IPS-11a (cell line): ENCODE measurements around the gene RERE.
"Not testable (repeated sequence)": the region's sequence is repeated elsewhere in the genome, so short reads cannot be mapped to it uniquely, and the experiment has no call there.

Experiments used
- H3K4me3 ChIP-seq: one replicate; pipeline ENCODE4 v1.5.1; 2013; ENCODE audit warnings: low read depth, low read length, control low read depth

Gene RERE

DNA sequence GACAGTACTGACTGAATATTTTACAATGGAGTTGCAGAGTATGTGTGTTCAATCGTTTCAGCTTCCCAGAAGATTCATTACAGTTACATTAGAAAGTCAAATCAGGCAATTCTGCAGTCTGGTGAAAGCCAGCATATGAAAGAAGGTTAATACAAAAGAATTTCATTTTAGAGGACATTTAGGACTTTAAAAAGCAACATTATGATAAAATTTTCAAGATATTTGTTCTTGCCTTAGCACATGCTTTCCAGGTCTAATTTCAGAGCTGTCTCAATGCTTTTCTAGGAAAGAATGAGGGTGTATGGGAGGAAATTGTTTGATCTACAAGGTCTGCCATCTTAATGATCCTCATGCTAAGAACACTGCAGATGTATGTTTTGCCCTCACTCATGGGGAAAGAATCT lies 63.2 kb downstream of the RERE start:
- H3K4me3 ChIP-seq = no peak overlapping the region

DNA sequence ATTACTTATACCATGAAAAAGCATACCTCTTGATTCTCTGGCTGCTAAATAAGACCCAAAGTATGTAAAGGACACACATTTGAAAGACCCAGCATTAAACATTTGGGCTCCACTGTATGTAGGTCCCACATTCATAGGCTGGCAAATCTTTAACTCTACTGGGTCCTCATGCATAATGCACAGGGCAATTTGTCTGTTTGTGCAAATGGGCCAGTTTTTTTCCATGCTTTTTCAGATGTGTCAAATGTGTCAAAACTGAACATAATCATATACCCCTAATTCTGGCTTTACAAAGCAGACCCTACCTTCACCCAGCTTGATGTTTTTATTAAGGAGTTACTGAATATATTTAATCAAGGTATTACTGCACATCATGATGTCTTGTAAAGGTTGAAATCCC lies 63.7 kb downstream of the RERE start:
- no peak overlapping the region for H3K4me3 ChIP-seq

DNA sequence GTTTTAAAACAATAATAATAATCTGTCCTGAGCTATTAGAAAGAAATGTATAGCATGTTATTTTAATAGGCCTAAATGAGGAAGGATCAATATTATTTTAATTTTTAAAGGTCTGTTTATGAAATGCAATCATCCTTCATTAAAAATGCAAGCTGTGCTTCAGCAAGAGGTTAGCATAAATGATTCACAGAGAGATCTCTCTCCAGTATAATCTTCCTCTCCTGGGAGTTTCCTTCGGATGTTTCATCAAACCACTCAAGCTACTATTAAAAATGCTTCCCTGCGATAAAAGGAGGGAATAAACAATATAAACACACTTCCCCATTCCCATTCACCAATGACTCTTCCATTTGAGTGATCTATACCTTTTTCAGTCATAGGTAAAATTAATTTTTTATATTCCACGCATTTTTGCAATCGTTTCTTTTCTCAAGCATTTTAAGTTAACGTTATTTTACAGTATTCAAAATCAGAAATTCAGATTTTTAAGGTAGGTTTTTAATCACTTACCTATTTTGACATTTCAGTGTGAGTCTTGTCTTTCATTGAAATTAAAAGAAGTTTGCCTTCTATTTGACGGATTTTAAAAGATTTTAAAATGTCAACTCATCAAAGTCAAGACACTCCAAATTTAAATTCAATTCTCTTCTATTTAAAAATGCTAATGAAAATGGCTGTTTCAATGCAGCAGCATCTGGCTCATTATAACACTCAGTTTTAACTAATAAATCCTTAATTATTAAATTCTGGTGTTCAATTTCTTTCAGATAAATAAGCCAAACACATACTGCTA lies 64.3 kb downstream of the RERE start:
- no peak overlapping the region for H3K4me3 ChIP-seq

DNA sequence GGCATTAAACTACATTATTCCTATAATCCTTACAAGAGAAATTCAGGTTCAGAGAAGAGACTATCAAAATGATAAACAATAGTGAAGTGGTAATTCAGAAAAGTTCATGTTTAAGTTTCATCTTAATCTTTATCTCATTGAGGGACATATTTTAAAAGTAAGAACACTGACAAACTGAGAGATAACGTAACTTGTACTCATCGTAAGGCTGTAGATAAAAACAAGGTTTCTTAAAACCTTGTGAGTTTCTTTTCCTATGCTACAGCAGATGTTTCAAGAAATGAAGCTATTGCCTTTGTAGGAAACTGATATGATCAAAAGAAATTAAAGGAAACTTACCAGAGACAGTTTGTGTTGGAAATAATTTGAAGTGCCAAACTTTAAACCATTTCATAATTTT lies 65.0 kb downstream of the RERE start:
- H3K4me3 ChIP-seq = no peak overlapping the region

DNA sequence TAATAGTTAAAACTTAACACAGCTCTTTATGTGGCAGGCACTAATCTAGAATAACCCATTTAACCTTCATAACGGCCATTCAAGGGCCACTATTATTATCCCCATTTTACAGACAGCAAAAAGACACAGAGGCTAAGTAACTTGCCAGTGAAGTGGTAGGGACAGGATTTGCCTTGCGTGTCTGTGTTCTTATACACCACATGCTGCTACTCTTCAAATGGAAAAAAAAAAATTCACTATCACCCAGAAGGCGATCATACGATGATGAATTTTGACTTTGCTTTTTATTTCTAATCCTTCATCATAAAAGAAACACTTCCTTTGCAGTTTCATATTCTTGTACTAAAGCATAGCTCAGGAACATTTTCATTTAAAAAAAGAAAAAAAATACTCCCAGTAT lies 65.5 kb downstream of the RERE start:
- no peak overlapping the region for H3K4me3 ChIP-seq

DNA sequence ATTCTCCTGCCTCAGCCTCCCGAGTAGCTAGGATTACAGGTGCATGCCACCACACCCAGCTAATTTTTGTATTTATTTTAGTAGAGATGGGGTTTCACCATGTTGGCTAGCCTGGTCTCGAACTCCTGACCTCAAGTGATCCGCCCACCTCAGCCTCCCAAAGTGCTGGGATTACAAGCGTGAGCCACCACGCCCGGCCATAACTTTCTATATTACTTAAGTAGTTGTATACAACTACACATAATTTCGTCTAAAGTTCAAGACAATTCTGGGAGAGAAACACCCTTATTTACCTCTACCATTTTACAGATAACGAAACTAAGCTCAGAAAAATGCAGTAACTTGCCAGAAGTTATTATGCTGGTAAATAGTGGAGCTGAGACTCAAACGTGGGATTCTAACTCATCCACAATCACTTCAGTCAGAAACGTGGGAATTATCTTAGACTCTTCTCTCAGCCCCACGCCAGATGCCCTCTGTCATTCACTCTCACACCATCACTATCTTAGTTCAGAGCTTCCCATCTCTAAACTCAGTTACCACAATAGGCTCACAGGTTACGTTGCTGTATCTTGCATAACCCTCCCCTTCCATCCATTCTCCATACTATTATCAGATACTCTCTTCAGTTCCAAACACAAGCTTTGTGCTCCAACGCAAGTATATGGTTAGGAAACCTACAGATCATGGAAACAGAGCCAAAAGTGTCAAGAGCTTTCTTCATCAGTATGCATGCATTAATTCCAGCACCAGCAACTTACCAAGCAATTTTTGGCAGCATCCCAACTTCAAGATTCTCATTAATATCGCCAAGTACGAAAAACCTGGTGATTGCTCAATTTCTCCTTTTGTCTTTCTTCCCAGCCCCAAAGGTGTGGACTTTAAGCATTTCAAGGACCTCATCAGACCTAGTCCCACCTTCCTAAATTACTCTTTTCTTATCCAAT lies 69.3 kb downstream of the RERE start:
- no peak overlapping the region for H3K4me3 ChIP-seq

DNA sequence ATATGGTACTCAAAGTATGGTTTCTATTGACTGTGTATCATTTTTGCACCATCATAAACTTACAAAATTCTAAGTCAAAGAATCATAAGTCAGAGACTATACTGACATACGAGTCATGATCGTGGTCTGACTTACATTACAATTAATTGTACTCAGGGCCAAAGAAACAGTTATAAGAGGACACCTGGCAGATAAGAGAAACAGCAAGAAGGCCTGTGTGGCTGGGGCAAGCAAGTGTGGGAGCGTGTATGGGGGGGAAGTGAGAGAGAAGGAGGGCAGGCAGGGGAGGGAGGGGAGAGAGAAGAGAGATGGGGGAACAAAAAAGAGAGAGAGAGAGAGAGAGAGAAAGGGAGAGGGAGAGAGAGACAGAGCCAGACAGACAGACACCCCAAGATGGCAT lies 70.9 kb downstream of the RERE start:
- no peak overlapping the region for H3K4me3 ChIP-seq

DNA sequence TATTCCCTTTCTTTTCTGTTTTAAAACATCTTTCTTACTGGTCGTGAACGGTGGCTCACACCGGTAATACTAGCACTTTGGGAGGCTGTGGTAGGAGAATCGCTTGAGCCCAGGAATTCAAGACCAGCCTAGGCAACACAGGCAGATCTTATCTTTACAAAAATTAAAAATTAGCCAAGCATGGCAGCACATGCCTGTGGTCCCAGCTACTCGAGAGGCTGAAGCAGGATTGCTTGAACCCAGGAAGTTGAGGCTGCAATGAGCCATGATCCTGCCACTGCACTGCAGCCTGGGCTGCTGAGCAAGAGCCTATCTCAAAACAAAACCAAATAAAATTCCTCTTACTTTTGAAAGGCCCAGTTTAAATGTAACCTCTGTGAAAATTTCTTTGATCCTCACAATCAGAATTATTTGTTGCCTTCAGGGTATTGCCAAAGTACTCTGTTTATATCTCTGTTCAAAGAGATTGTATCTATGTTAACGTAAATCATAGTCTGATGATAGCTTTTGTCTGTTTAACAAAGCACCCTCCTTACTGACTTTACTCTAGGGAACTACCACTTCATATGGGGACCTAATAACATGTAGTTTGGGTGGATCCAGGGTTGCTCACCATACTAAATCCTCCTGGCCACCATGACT lies 71.6 kb downstream of the RERE start:
- H3K4me3 ChIP-seq = no peak overlapping the region

DNA sequence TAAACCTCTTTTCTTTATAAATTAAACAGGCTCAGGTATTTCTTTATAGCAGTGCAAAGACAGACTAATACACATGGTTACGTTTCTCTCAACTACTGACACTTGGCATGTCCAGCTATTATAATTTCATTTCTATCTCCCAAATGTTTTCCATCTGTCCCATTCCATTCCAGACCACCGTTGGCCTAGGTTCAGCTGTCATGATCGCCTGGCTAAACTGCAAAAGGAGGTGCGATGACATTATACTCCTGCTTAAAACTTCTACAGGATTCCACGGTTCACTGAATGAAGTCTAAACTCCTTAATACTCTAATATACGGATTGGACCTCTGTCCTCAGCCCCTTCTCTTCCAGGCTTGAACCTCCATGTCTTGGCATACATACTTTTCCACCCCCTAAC lies 72.1 kb downstream of the RERE start:
- H3K4me3 ChIP-seq = no peak overlapping the region

DNA sequence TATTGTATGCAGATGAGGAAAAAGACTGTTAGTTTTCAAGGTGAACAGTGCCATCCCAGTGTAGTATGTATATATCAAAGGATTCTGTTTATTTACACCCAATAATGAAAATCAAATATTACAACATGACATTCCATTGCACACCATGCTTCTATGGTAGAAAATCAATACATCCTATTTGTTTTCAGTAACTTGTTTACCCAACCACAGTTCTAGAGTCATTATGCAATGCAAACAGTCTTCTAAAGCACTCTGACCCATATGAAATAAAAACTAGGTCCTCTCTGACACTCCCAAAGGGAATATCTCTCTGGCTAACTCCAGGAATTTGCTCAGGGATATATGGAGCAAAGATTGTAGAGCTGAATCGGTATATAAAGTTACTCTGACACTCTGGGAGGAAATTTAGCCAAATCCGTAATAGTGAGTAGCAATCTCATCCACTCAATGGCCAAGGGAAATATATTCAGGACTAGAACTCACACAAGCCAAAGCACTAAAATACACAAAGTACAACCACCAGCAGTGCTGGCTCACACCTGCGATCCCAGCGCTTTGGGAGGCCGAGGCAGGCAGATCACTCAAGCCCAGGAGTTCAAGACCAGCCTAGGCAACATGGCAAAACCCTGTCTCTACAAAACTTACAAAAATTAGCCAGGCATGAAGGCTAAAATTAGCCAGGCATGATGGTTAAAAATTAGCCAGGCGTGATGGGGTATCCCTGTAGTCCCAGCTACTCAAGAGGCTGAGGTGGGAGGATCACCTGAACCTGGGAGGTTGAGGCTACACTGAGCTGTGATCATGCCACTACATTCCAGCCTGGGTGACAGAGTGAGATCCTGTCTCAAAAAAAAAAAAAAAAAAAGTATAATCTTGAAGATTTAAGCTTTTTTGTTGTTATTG lies 75.2 kb downstream of the RERE start:
- no peak overlapping the region for H3K4me3 ChIP-seq

DNA sequence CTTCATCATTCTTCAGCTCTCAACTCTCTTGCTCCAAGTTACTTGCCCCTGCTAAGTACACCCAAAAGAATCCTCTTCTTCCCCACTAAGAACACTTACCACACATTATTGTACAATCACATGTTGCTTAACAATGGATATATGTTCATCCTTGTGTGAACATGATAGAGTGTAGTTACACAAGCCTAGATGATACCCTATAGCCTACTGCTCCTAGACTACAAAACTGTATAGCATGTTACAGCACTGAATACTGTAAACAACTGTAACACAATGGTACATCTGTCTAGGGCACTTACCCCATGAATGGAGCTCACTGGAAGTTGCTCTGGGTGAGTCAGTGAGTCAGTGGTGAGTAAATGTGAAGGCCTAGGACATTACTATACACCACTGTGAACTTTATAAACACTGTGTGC lies 77.4 kb downstream of the RERE start:
- no peak overlapping the region for H3K4me3 ChIP-seq

DNA sequence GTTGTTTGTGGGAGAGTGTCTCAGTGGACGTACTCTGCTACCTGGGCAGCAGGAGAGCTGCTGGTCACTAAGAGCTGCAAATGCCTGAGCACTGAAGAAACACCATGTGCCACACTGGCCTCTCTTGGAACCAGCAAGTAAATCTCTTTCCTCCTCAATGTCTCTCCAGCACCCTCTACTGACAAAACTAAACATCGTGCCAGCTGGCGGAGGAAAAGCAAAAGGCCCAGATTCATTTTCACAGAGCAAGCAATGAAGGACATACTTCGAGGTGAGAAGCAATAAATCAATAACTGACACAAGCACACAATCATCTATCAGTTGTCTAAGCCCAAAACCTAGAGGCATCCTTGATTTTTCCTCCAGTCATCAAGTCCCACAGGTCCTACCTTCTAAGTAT lies 78.1 kb downstream of the RERE start:
- no peak overlapping the region for H3K4me3 ChIP-seq

DNA sequence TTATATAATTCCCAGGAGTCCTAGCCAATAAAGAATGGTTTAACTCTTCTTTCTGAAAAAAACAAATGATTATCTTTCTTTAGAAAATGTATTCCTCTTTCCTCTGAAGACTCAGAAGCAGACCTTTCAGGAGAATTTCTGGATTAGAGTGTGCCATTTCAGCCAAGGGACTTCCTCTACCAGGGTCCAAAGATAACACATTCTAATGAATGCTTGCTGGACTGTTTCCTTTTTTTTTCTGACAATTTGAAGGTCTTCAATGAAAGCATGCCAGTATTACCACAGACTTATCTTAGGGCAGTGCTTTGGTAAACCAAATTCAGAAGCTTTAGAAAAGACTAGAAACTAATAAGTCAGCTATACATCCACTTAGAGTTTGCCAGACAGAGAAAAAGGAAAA lies 80.5 kb downstream of the RERE start:
- no peak overlapping the region for H3K4me3 ChIP-seq

DNA sequence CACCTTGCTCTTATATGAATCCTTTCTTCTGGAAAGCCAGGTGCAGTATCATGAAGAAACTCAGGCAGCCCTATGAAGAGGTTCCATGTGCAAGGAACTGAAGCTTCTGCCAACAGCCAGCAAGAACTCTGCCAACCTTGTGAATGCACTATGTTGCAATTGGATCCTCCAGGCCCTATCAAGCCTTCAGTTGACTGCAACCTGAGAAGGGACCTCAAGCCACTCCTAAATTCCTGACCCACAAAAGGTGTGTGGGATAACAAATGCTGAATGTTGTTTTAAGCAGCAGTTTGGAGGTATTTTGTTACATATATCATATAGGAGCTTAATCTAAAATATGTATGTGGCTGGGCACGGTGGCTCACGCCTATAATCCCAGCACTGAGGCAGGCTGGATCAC lies 84.0 kb downstream of the RERE start:
- H3K4me3 ChIP-seq = no peak overlapping the region

DNA sequence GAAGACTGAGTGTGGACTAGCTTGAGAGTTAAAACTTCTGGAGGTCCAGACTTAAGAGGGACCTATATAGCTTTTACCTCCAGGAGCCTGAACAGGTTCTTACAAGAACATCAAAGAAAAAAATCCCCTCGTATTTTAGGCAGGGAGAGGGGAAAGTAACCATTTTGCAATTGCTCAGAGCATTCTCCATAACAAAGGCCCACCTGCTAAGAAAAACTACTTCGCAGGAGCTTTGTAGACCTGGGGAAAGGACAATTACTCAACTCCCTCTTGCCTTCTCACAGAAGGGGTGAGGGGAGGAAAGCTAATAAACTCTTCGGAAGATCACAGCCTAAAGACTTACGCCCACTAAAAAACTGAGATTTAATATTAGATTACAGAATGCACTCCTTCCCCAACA lies 86.3 kb downstream of the RERE start:
- H3K4me3 ChIP-seq = no peak overlapping the region

DNA sequence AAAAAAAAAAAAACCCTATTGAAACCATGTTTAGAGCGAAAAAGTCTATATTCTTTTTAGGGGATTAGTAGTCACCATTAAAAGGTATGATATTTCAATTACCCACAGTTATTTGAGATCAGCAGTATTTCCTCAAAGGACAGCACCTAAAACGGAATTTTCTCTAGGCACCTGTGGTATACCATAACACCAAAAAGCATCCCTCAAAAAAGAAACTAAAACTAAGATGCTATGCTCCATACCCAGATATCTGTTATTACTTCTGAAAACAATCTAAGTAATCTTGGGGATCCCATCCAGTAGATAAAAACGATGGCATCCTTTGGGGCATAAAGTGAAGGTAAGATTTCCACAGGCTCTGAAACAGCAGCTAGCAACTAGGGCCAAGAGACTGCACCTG lies 89.0 kb downstream of the RERE start:
- no peak overlapping the region for H3K4me3 ChIP-seq

DNA sequence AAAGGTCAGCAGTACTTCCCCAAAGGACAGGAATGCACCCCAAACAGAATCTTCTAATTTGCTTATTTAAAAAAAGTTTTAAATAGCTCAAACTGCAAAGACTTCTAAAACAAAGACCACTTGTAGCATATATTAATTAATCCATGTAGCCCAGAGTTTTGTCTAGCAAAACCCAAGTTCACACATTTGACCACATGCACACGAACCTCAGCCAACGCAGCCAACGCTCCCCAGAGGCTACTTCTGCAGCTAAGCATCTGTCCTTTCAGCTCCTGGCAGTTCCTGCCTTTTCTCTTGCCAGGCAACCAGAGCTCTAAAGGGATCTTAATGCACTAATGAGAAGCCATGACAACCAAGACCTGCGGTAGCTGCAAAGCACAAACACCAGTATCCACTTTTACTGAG lies 89.6 kb downstream of the RERE start:
- no peak overlapping the region for H3K4me3 ChIP-seq

DNA sequence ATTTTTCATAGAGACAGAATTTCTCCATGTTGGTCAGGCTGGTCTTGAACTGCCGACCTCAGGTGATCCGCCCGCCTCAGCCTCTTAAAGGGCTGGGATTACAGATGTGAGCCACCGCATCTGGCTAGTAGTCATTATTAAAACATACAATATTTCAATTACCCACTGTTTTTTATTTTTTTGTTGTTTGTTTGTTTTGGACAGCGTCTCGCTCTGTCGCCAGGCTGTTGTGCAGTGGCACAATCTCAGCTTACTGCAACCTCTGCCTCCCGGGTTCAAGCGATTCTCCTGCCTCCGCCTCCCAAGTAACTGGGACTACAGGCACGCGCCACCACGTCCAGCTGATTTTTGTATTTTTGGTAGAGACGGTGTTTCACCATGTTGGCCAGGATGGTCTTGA lies 90.1 kb downstream of the RERE start:
- H3K4me3 ChIP-seq = not testable (repeated sequence)

DNA sequence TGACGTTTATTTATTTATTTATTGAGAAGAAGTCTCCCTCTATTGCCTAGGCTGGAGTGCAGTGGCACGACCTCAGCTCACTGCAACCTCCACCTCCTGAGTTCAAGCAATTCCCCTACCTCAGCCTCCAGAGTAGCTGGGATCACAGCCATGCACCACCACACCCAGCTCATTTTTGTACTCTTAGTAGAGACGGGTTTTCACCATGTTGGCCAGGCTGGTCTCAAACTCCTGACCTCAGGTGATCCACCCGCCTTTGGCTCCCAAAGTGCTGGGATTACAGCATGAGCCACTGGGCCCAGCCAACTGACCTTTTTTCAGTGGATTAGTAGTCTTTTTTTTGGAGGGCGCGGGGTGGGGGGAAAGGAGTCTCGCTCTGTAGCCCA lies 90.6 kb downstream of the RERE start:
- not testable (repeated sequence) for H3K4me3 ChIP-seq

DNA sequence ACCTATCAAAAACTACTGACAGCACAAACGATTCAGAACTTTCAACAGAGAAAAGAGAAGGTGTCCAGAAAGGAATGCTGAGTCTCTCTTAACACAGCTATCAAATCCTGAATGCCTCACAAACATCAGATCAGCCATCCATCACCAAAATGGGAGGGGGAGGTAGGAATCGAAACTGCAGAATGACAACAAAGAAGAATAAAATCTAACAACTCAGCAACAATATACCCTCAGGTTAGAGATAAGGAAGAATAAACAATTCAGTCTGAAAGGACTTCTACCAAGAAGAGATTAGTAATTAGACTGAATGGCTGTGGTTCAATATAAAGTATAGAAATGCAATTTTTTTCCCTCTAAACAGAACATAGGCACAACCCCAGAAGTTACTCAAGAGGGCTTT lies 94.4 kb downstream of the RERE start:
- H3K4me3 ChIP-seq = no peak overlapping the region

DNA sequence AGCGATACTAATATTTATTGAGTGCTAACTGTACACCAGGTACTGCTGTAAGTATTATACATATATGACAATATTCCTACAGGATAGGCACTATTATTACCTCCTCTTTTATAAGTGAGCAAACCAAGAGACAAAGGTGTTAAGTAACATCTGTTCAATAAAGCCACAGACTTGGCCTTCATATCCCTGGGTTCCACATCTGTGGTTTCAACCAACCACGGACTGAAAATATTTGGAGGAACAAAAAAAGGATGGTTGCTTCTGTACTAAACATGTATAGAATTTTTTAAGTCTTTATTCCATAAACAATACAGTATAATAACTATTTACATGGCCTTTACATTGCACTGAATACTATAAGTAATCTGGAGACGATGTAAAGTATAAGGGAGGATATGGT lies 95.1 kb downstream of the RERE start:
- no peak overlapping the region for H3K4me3 ChIP-seq
